GM21723 (cell line): Measurements from ENCODE around the gene FAM83C.

ENCODE experiments used
- ATAC-seq: cut with Tn5 transposase; IDR thresholded peaks from one replicate; pipeline ENCODE4 v1.9.1; 2021; ENCODE audit warnings: mild to moderate bottlenecking, moderate library complexity; ENCODE audit not compliant: unreplicated experiment

FAM83C gene

DNA sequence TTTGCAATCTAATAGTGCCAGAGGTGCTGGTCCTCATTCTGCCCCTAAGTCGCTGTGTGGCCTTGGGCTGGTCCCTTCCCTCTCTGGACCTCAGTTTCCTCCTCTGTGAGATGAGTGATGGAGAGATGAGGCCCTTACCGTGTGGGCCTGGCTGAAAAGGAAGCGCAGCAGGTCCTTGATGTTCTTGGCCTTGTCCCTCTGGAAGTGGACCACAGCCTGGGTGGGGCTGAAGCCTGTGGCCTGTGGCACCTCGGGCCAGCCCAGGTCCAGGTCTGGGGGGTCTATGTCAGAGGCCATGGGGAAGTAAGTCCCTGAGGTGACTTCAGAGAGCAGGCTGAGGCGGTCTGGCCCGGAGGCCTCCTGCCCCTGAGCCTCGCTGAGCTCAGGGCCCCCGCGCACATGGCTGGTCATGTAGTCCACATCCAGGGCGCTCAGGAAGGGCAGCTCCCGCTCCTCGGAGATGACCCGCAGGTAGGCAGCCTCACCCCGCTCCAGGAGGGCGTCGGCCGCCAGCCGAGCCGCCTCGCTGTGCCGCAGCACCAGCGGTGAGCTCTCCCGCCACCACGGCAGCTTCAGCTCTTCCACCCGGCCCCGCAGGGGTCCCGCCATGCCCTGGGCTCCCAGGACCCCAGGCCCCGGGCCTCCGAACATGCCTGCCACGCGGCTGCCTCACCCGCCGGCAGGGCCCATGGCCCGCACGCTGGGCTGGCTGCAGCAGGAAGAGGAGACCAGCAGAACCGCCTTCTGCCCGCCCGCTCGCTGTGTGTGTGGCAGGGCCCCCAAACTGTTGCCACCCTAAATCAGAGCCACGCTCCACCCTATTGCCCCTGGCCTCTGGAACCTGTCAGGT lies at the start of gene FAM83C:
FAM83C (minus strand) TSS at position 772 of the 850 bp plus-strand sequence; CDS start at position 651, 121 bp downstream.
- ATAC-seq, result no peak

- ATAC-seq, result no peak
Measured at GRCh38 chr20:35341366-35342028, 49.3 kb upstream of the FAM83C start.

- ATAC-seq, result no peak
Measured at GRCh38 chr20:35340436-35340835, 48.2 kb upstream of the FAM83C start.

DNA sequence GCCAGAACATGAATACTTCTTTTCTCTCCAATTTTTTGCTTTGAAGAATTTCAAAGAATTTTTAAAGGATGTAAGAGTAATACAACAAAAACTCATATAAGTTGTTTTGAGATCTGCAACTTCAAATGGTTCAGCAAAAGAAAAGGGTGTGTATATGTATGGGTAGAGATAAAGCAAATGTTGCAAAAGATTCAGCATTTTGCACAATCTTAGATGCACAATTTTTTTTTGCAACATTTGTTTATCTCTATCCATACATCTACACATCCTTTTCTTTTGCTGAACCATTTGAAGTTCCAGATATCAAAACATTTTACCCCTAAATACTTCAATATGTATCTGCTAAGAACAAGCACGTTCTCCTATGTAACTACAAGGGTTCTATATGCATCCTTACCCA lies 47.4 kb upstream of the FAM83C start:
- no peak for ATAC-seq

DNA sequence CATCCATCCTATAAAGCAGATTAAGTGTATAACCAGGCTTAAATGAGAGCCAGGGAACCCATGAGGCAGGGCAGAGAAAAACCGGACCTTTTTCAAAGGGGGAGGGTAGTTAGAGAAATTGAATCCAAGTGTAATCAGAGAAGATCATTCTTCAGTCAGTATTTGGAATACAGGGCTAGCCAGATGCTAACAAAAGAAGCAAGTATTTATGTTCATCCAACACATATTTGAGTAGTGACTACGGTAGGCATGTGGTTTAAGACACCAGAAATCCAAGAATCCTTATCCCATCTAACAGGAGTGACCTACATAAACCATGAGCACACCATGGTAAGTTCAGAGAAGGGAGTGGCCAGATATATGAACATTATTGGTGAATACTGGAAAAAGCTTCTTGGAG lies 46.8 kb upstream of the FAM83C start:
- no peak for ATAC-seq

GRCh38 chr20:35334311-35335101 lies 42.3 kb upstream of the FAM83C start:
- no peak for ATAC-seq

DNA sequence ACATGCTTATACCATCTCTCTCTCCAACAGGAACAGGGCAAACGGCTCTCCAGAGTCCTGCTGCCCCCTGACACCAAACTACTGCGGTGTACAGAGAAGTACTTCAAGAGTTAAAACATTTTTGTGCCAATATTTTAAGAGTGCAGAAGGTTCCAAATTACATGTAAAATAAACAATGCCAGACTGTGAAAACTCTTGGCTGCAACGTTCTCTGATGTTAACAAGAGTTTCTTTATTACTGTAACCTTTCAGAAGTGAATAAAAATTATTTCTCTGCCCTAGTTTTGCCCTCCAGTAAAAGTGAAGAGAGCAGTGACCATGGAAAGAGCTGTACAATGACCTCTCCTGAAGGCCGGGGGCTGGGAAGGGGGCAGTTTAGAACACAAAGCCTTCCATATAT lies 41.4 kb upstream of the FAM83C start:
- ATAC-seq, result no peak

DNA sequence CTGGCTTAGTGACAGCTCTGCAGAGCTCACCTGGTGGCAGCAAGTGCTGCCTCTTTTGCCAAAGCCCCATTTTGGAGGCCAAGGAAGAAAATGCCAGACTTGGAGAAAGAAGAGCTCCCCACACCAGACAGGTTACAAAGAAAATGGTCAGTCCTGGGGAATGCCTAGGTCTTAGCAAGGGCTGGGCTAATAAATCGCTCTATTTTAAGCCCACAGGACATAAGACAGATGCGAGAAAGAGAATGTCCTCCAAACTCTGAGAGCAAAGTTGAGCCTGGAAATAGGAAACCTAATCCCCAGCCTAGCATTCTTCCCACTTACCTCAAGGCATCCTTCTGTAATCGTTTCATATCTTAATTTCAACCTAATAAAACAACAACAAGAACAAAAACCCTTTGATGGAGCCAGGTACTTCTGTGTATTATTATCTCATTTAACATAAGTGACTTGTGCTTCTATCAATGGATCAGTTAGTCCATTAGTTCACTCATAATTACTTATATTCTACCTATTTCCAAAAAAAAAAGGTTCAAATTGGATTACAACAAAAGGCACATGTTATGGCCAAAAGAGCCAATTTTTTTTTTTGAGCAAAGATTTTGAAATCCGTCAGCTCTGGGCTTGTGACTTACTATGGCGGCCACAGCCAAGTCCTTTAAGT lies 40.4 kb upstream of the FAM83C start:
- no peak for ATAC-seq

DNA sequence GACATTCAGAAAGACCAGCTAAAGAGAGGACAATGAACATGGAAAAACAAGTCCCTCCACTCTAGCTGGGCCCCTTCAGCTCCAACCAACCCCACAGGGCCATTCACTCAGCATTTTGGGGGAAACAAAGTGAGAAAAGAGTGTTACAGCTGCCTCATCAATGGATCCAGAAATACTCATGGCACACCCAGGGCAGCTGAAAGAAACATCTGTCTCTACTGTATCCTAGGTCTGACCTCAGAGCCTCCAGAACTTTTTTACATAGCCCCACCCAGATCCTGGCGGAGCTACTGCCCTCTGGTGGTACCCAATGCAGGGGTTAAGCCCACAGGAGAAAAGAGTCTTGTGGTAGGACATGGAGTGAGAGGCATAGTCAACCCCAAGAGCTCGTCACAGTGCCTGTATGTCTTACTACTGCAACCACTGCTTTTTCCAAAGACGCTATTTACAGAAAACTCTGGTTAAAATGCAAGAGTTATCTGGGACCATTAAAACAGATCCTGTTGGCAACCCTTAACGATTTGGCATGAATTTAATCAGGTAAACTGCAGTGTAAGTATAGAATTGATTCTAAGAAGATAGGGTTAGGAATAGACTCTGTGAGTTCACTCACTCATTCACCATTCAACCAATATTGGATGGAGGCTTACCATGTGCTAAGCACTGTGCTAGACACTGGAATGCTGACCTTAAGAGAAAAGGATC lies 37.4 kb upstream of the FAM83C start:
- no peak for ATAC-seq

- no peak for ATAC-seq
Measured at GRCh38 chr20:35328689-35329088, 36.5 kb upstream of the FAM83C start.

DNA sequence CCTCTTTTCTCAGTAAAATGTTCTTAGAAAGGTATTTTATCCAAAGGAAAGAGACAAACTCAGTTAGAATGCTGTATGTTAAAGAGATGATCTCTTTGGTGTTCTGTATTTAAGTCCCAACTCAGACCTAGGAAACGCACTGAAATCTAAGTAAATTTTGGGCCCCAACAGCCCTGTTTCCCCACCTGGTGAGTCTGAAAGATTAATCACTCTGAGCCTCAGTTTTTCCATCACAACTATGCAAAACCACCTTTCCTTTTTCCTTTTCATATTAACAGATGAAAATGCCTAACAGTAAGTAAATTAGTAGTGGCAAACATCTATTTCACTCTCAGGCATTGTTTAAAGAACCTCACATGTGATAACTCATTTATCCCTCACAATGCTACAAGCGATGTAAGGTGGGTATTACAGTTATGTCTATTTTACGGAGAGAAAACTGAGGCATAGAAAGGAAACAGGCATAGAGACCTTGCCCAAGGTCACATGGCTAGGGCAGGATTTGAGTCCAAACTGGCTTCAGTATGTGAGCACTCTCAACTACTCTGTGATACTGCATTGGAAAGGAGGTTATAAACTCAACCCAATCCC lies 36.0 kb upstream of the FAM83C start:
- ATAC-seq, result no peak

GRCh38 chr20:35327074-35327976 lies 35.1 kb upstream of the FAM83C start:
- ATAC-seq, result no peak

- no peak for ATAC-seq
Measured at GRCh38 chr20:35326740-35327073, 34.5 kb upstream of the FAM83C start.

DNA sequence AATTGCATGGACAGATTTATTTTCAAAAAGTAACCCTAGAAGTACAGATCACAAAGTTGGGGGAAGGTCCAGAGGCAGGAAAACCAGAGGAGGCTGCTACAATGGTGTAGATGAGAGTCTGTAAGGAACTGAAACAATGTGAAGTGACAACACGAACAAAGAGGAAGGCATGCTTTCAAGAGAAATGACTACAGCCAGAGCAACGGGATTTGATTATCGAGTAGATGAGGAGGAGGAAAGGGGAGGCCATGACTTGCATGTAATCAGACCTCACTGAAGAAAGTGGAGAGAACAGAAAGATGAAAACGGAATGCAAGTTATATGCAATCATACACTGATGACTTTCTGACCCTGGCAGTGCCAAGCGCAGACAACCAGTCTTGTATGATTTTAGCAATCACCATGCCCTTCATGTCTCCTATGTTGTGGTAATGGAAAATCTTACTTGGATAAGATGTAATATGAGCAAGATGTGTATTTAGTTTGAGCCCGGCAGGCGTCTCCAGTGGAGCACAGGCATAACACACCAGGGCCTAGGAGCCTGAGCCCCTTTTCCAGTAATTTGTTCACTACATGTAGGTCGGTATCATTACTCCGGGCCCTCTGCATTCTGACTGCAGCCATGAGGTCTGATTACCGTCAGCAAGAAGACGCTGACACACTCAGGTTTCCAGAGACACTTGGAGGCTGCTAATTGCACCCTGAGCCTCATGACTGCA lies 34.0 kb upstream of the FAM83C start:
- no peak for ATAC-seq

GRCh38 chr20:35325401-35325800 lies 33.2 kb upstream of the FAM83C start:
- no peak for ATAC-seq

- ATAC-seq, result no peak
Measured at GRCh38 chr20:35320396-35321126, 28.3 kb upstream of the FAM83C start.

GRCh38 chr20:35319871-35320197 lies 27.6 kb upstream of the FAM83C start:
- no peak for ATAC-seq
